ENCODE results near the gene ZNF827. TPM values are rescaled to one million over a fixed set of nuclear protein-coding genes. Genes with fewer than 3 reads are reported as not detected.

The ZNF827 gene
- total and polyA plus RNA-seq, 2 of the 8 experiments (the other 6 are each of a cell fraction or from before 2014, with no cell fraction given): 25.3 to 26.2 TPM

- WGBS, 2 experiments (ENCODE audit: extremely low coverage in 1 of 2, insufficient coverage in 1 of 2, insufficient read length in 1 of 2, insufficient replicate concordance in 2 of 2, low coverage in 1 of 2, low lambda C conversion rate in 2 of 2, missing lambda C conversion rate in 1 of 2): 87% methylated on average over 12 of the region's 12 CpGs; no CpG with 5 or more reads in 1 of the 2 experiments
- Histone ChIP-seq H3K27ac (ENCODE audit: low read depth, low read length) (no peak overlapping the region), H2BK20ac (ENCODE audit: low read length) (no peak overlapping the region), H2AK5ac (ENCODE audit: low read depth, low read length) (no peak overlapping the region), H3K4me2 (ENCODE audit: insufficient read depth in 1 of 2, low read depth in 2 of 2, low read length in 2 of 2) (peak overlapping the region; percentile 14 to 20; a peak in 1 of 4 replicates), H3K27me3 (replicated peaks in 1 of 4; ENCODE audit: control insufficient read depth in 3 of 4, extremely low read depth in 1 of 4, insufficient read depth in 3 of 4, low read length in 3 of 4) (no peaks in the 10 kb centered on the region), H3K56ac (replicated peaks; ENCODE audit: insufficient read length, low read depth, low read length) (no peak overlapping the region), H3K23me2 (ENCODE audit: low read depth, low read length) (no peaks in the 10 kb centered on the region), H3K4me1 (replicated peaks in 1 of 4; ENCODE audit: control insufficient read depth in 3 of 4, insufficient read depth in 4 of 4, low read length in 3 of 4) (peaks cover 0 to 26% (median 8%) of the 10 kb centered on the region in 4 experiments; a peak in 5 of 7 replicates), H3K4ac (replicated peaks; ENCODE audit: insufficient read length, low read depth, low read length) (no peak overlapping the region), H3K18ac (ENCODE audit: extremely low read depth, low read length) (peak overlapping the region; percentile 1; the same call in 1 of the 2 replicates), H4K5ac (ENCODE audit: insufficient read length, low read depth, low read length) (peak overlapping the region; percentile 27), H4K91ac (replicated peaks; ENCODE audit: insufficient read length, low read length) (no peak overlapping the region), H3K14ac (ENCODE audit: insufficient read length) (no peak overlapping the region), H4K8ac (ENCODE audit: extremely low read depth, insufficient read depth, low read length) (no peak overlapping the region), H4K20me1 (replicated peaks in 1 of 2; ENCODE audit: control insufficient read depth in 1 of 2, insufficient read depth in 2 of 2, low read length in 2 of 2) (no peaks in the 10 kb centered on the region), H3K4me3 (ENCODE audit: extremely low read depth in 1 of 4, insufficient read depth in 2 of 4, low read depth in 3 of 4, low read length in 4 of 4) (no peak overlapping the region), H3K23ac (ENCODE audit: insufficient read length) (no peak overlapping the region), H3K36me3 (ENCODE audit: control insufficient read depth in 2 of 4, insufficient read depth in 4 of 4, low read length in 3 of 4) (no peaks in the 10 kb centered on the region), H2BK120ac (replicated peaks; ENCODE audit: low read depth, low read length) (no peak overlapping the region), H2BK12ac (ENCODE audit: low read depth, low read length) (0 out of 2 replicates have a peak overlapping the region, but pooled peaks have one; percentile 3), H2BK15ac (ENCODE audit: low read length) (no peak overlapping the region), H2BK5ac (ENCODE audit: low read depth, low read length) (peak overlapping the region; percentile 57; the same call in 1 of the 2 replicates), H3K9me3 (ENCODE audit: insufficient read depth in 2 of 2, low read depth in 1 of 2, low read length in 1 of 2) (no peaks in the 10 kb centered on the region), H3K9ac (replicated peaks in 1 of 4; ENCODE audit: extremely low read depth in 1 of 4, low read depth in 3 of 4, low read length in 3 of 4) (no peak overlapping the region), H3K79me1 (ENCODE audit: low read depth, low read length) (peaks cover 4% of the 10 kb centered on the region; the same call in 1 of the 2 replicates), H2AFZ (ENCODE audit: low read length) (no peak overlapping the region), H3K79me2 (ENCODE audit: control insufficient read depth in 1 of 2, insufficient read depth in 2 of 2, low read length in 2 of 2) (peaks cover 1 to 97% of the 10 kb centered on the region in 2 experiments)
- POLR2A ChIA-PET (ENCODE audit: partially characterized antibody): no interaction called here
- TF ChIP-seq FOSL1 (IDR thresholded peaks at IDR 0.05; ENCODE audit: insufficient read depth, low read depth, low read length) (no peak), GTF2F1 (IDR thresholded peaks at IDR 0.05; ENCODE audit: borderline replicate concordance, low read depth, low read length) (no peak), JUN (IDR thresholded peaks at IDR 0.05; ENCODE audit: low read depth, low read length) (no peak), RXRA (IDR thresholded peaks at IDR 0.05; ENCODE audit: insufficient read depth, low read depth, low read length) (no peak), PHF8 (conservative IDR thresholded peaks at IDR 0.05; ENCODE audit: low read depth, low read length) (no peak), ATF2 (IDR thresholded peaks at IDR 0.05; ENCODE audit: low read length) (no peak), RFX5 (IDR thresholded peaks at IDR 0.05; ENCODE audit: borderline replicate concordance, low read depth, low read length) (no peak), CHD2 (IDR thresholded peaks at IDR 0.05; ENCODE audit: low read length) (no peak), CEBPB (IDR thresholded peaks at IDR 0.05; ENCODE audit: low read depth, low read length) (no peak)
- DNase-seq (ENCODE audit: low read depth in 1 of 2, low spot score in 2 of 2) (peak in 1 of 2 experiments; percentile 50), FAIRE-seq (no peak)
- CTCF ChIA-PET (ENCODE audit: partially characterized antibody): no interaction called here
Measured at GRCh38 chr4:145909773-145910172, 28.9 kb downstream of the ZNF827 start.

Measured in H1 (cell line).